Dermis microvascular lymphatic vessel endothelial cell (primary cell): ENCODE data around the gene ADRA1B. TPM values are rescaled to one million over a fixed set of nuclear protein-coding genes. Genes with fewer than 3 reads are reported as not detected.

Source experiments
- DNase-seq, 2 donors: peaks; one replicate each; pipeline versions ENCODE4 v3.0.0 to v3.0.0-alpha.2; 2010; ENCODE audit warnings: low read depth in 2 of 2
- total RNA-seq: library from RNA; depleted of rRNA; stranded (reverse); fragments of >200 nt; gene quantifications from 2 replicates; pipeline ENCODE4 v1.2.1, GENCODE V29; 2014

The ADRA1B gene
- total RNA-seq: under 0.01 TPM in 2 replicates

GRCh38 chr5:159915904-159916840, at the start of gene ADRA1B:
ADRA1B (plus strand) TSS chr5:159916482; CDS start chr5:159916906, 424 bp downstream.
- DNase-seq: peak in 1 of 2 donors; percentile 78

GRCh38 chr5:159873680-159874079, 42.6 kb upstream of the ADRA1B start:
- no peak for DNase-seq

- DNase-seq: peak in 1 of 2 donors; percentile 12
Observed at GRCh38 chr5:159874263-159874662, 42.0 kb upstream of the ADRA1B start.

- no peak for DNase-seq
Observed at GRCh38 chr5:159877016-159877415, 39.3 kb upstream of the ADRA1B start.

- DNase-seq: no peak
Observed at GRCh38 chr5:159877894-159878448, 38.3 kb upstream of the ADRA1B start.

- DNase-seq: peak in 1 of 2 donors; percentile 51
Observed at GRCh38 chr5:159878988-159879471, 37.3 kb upstream of the ADRA1B start.

GRCh38 chr5:159880676-159881075, 35.6 kb upstream of the ADRA1B start:
- no peak for DNase-seq

GRCh38 chr5:159881967-159882366, 34.3 kb upstream of the ADRA1B start:
- no peak for DNase-seq

- DNase-seq: no peak
Observed at GRCh38 chr5:159883522-159883950, 32.7 kb upstream of the ADRA1B start.

GRCh38 chr5:159884917-159885620, 31.2 kb upstream of the ADRA1B start:
- DNase-seq: no peak

- no peak for DNase-seq
Observed at GRCh38 chr5:159886296-159886695, 30.0 kb upstream of the ADRA1B start.

GRCh38 chr5:159887050-159887449, 29.2 kb upstream of the ADRA1B start:
- DNase-seq: no peak

- DNase-seq: no peak
Observed at GRCh38 chr5:159888860-159889259, 27.4 kb upstream of the ADRA1B start.

GRCh38 chr5:159890141-159890540, 26.1 kb upstream of the ADRA1B start:
- DNase-seq: no peak

- no peak for DNase-seq
Observed at GRCh38 chr5:159891371-159891770, 24.9 kb upstream of the ADRA1B start.

- no peak for DNase-seq
Observed at GRCh38 chr5:159893040-159893695, 23.1 kb upstream of the ADRA1B start.

GRCh38 chr5:159894149-159894720, 22.0 kb upstream of the ADRA1B start:
- no peak for DNase-seq

- no peak for DNase-seq
Observed at GRCh38 chr5:159897786-159898393, 18.4 kb upstream of the ADRA1B start.

- DNase-seq: no peak
Observed at GRCh38 chr5:159899067-159900049, 16.9 kb upstream of the ADRA1B start.
